SK-N-SH (cell line): ENCODE data around the gene SPAAR. TPM values are rescaled to one million over a fixed set of nuclear protein-coding genes. Genes with fewer than 3 reads are reported as not detected.

Experiments
- CTCF ChIA-PET: fragments of 300-600, 350-600 bp; formaldehyde crosslinking; extraction: SDS; loops from one replicate; lab custom pipeline; 2021; lab: Yijun Ruan, JAX
- POLR2A ChIA-PET: fragments of 350-600 bp; sonication (Branson Sonifier 250); formaldehyde crosslinking; extraction: SDS; loops from one replicate; lab custom pipeline; 2020; ENCODE audit warnings: antibody characterized with exemption, inconsistent platforms; lab: Yijun Ruan, JAX
- DNase-seq: peaks from one replicate; pipeline ENCODE4 v3.0.0; 2012
- H2AFZ ChIP-seq: fragments of 200-600 bp; sonication (generic); 2 replicates; pipeline ENCODE4 v1.8.1; 2016; ENCODE audit warnings: antibody characterized with exemption, mild to moderate bottlenecking, low read depth
- H3F3A ChIP-seq: fragments of 200-600 bp; sonication (generic); replicated peaks from 2 replicates; pipeline ENCODE3; 2016; ENCODE audit warnings: antibody characterized with exemption, mild to moderate bottlenecking; ENCODE audit not compliant: insufficient read depth
- H3K27ac ChIP-seq, 2 experiments: fragments of 200-500 bp in 1 of 2; fragments of 200-600 bp in 1 of 2; sonication (Bioruptor generic) in 1 of 2; sonication (generic), shearing (Covaris generic) in 1 of 2; 2 replicates each; pipeline versions ENCODE4 v1.5.1 to v1.6.1; 2014 to 2016; ENCODE audit warnings: low read depth in 2 of 2, inconsistent platforms in 1 of 2, low read length in 1 of 2, mild to moderate bottlenecking in 1 of 2, mixed read lengths in 1 of 2
- H3K27me3 ChIP-seq: fragments of 200-600 bp; sonication (generic), shearing (Covaris generic); 2 replicates; pipeline ENCODE4 v1.6.1; 2016; ENCODE audit warnings: mixed run types; ENCODE audit not compliant: insufficient read depth
- H3K36me3 ChIP-seq, 2 experiments: fragments of 200-500 bp in 1 of 2; fragments of 200-600 bp in 1 of 2; sonication (Bioruptor generic) in 1 of 2; sonication (generic) in 1 of 2; replicated peaks in 1 of 2; 2 replicates each; pipeline versions ENCODE3 to v1.5.1; 2014 to 2016; ENCODE audit warnings: low read length in 1 of 2, mild to moderate bottlenecking in 1 of 2; ENCODE audit not compliant: insufficient read depth in 2 of 2, control insufficient read depth in 1 of 2
- H3K4me1 ChIP-seq, 2 experiments: fragments of 200-500 bp in 1 of 2; fragments of 200-600 bp in 1 of 2; sonication (Bioruptor generic) in 1 of 2; sonication (generic), shearing (Covaris generic) in 1 of 2; 2 replicates each; pipeline versions ENCODE4 v1.5.1 to v1.6.1; 2014 to 2016; ENCODE audit warnings: low read depth in 1 of 2, low read length in 1 of 2, mixed run types in 1 of 2; ENCODE audit not compliant: insufficient read depth in 2 of 2, control insufficient read depth in 1 of 2
- H3K4me2 ChIP-seq: fragments of 200-600 bp; sonication (generic), shearing (Covaris generic); 2 replicates; pipeline ENCODE4 v1.6.1; 2017; ENCODE audit warnings: mixed run types
- H3K4me3 ChIP-seq, 2 experiments: fragments of 200-500 bp in 1 of 2; fragments of 200-600 bp in 1 of 2; sonication (Bioruptor generic) in 1 of 2; sonication (generic), shearing (Covaris generic) in 1 of 2; 2 replicates each; pipeline versions ENCODE4 v1.5.1 to v1.8.1; 2014 to 2016; ENCODE audit warnings: low read depth in 2 of 2, inconsistent platforms in 1 of 2, low read length in 1 of 2, mild to moderate bottlenecking in 1 of 2, mixed read lengths in 1 of 2, moderate library complexity in 1 of 2
- H3K79me2 ChIP-seq: fragments of 200-600 bp; sonication (generic); 2 replicates; pipeline ENCODE4 v1.8.1; 2017; ENCODE audit warnings: mild to moderate bottlenecking; ENCODE audit not compliant: insufficient read depth
- H3K9ac ChIP-seq: fragments of 200-600 bp; sonication (generic); 2 replicates; pipeline ENCODE4 v1.6.1; 2017; ENCODE audit warnings: mixed run types
- H3K9me2 ChIP-seq: fragments of 200-600 bp; sonication (generic); 2 replicates; pipeline ENCODE4 v1.6.1; 2017; ENCODE audit warnings: mixed run types
- H3K9me3 ChIP-seq: fragments of 200-600 bp; sonication (generic); 2 replicates; pipeline ENCODE4 v1.6.1; 2017; ENCODE audit warnings: mixed run types, mild to moderate bottlenecking, moderate library complexity
- H4K20me1 ChIP-seq: fragments of 200-600 bp; sonication (generic); 2 replicates; pipeline ENCODE4 v1.6.1; 2017; ENCODE audit warnings: mild to moderate bottlenecking, mixed run types; ENCODE audit not compliant: insufficient read depth
- EP300 ChIP-seq, 2 experiments: IDR thresholded peaks; 2 replicates each; pipeline versions ENCODE4 v1.4.0 to v1.6.1; 2012; ENCODE audit warnings: borderline replicate concordance in 1 of 2, low read depth in 1 of 2, low read length in 1 of 2
- EZH2phosphoT487 ChIP-seq: fragments of 200-600 bp; sonication (generic); IDR thresholded peaks from 2 replicates; pipeline ENCODE4 v1.6.1; 2017; ENCODE audit warnings: low read depth, mixed run types, mild to moderate bottlenecking, antibody characterized with exemption, moderate library complexity, borderline replicate concordance
- FOSL2 ChIP-seq: IDR thresholded peaks from 2 replicates; pipeline ENCODE4 v1.4.0; 2012; ENCODE audit warnings: low read depth, mild to moderate bottlenecking, moderate library complexity, borderline replicate concordance
- GABPA ChIP-seq: IDR thresholded peaks from 2 replicates; pipeline ENCODE4 v1.4.0; 2012; ENCODE audit warnings: low read depth, mild to moderate bottlenecking
- IRF3 ChIP-seq: fragments of 150-350 bp; IDR thresholded peaks from 2 replicates; pipeline ENCODE4 v1.6.1; 2016; ENCODE audit warnings: mild to moderate bottlenecking, low read depth, low read length
- JUND ChIP-seq: IDR thresholded peaks from 2 replicates; pipeline ENCODE4 v1.4.0; 2012
- MEF2A ChIP-seq: IDR thresholded peaks from 2 replicates; pipeline ENCODE4 v1.4.0; 2012; ENCODE audit warnings: low read depth, borderline replicate concordance
- NFIC ChIP-seq: IDR thresholded peaks from 2 replicates; pipeline ENCODE4 v1.4.0; 2012; ENCODE audit warnings: borderline replicate concordance
- NRF1 ChIP-seq: IDR thresholded peaks from 2 replicates; pipeline ENCODE4 v1.6.1; 2012; ENCODE audit warnings: low read depth, mild to moderate bottlenecking, low read length
- POLR2AphosphoS5 ChIP-seq: IDR thresholded peaks from 2 replicates; pipeline ENCODE4 v1.6.1; 2012; ENCODE audit warnings: low read depth, low read length
- RXRA ChIP-seq: IDR thresholded peaks from 2 replicates; pipeline ENCODE4 v1.4.0; 2012; ENCODE audit warnings: low read depth, mild to moderate bottlenecking, borderline replicate concordance
- TCF12 ChIP-seq: IDR thresholded peaks from 2 replicates; pipeline ENCODE4 v1.4.0; 2012
- TEAD4 ChIP-seq: IDR thresholded peaks from 2 replicates; pipeline ENCODE4 v1.4.0; 2012; ENCODE audit warnings: mild to moderate bottlenecking, borderline replicate concordance; ENCODE audit not compliant: insufficient read depth
- USF2 ChIP-seq: fragments of 150-350 bp; IDR thresholded peaks from 2 replicates; pipeline ENCODE4 v1.6.1; 2017; ENCODE audit warnings: antibody characterized with exemption, low read length, low read depth, borderline replicate concordance
- YY1 ChIP-seq: IDR thresholded peaks from 2 replicates; pipeline ENCODE4 v1.4.0; 2012; ENCODE audit warnings: low read depth, mild to moderate bottlenecking
- WGBS: methylation state at CpG from one replicate; pipeline ENCODE4 v1.1.6; 2017; ENCODE audit warnings: low lambda C conversion rate; 5-methylcytosine and 5-hydroxymethylcytosine counted together
- polyA plus RNA-seq, 3 experiments: library from polyadenylated mRNA; depleted of rRNA; stranded (reverse); fragments of >200 nt; gene quantifications; 2 replicates each; pipeline ENCODE4 v1.2.3, GENCODE V29; 2012
- TF ChIP-seq, protein P1 (sequence below): IDR thresholded peaks from 2 replicates; pipeline ENCODE4 v1.6.1; 2012; ENCODE audit warnings: mild to moderate bottlenecking, low read depth, low read length, moderate library complexity
- TF ChIP-seq, protein P2 (sequence below): fragments of 200-600 bp; sonication (generic); IDR thresholded peaks from 2 replicates; pipeline ENCODE4 v1.6.1; 2017; ENCODE audit warnings: antibody characterized with exemption, mild to moderate bottlenecking, moderate library complexity
- TF ChIP-seq, protein P3 (sequence below): IDR thresholded peaks from 2 replicates; pipeline ENCODE4; 2012

The SPAAR gene
- polyA plus RNA-seq, 1 of the 3 experiments (the other 2 are of a cell fraction), result 0.13 TPM

- POLR2A ChIA-PET, result no interaction called here
- Histone ChIP-seq H3K4me1 (no peaks in the 10 kb centered on the region; a peak in 1 of 4 replicates), H3K4me2 (no peak within 1 kb of the TSS), H3K27me3 (no peaks in the 10 kb centered on the region), H3K27ac (no peak within 1 kb of the TSS), H3K4me3 (no peak within 1 kb of the TSS), H2AFZ (no peak within 1 kb of the TSS), H3K79me2 (no peaks in the 10 kb centered on the region), H4K20me1 (no peaks in the 10 kb centered on the region), H3K9me3 (no peaks in the 10 kb centered on the region), H3F3A (no peaks in the 10 kb centered on the region), H3K9me2 (no peaks in the 10 kb centered on the region), H3K36me3 (no peaks in the 10 kb centered on the region), H3K9ac (no peak within 1 kb of the TSS)
- TF ChIP-seq USF2 (no peak), FOSL2 (no peak), POLR2AphosphoS5 (no peak), TCF12 (no peak), RXRA (no peak), IRF3 (no peak), MEF2A (no peak), GABPA (no peak), EP300 (IDR thresholded peaks at IDR 0.05; ENCODE audit: borderline replicate concordance in 1 of 2, low read depth in 1 of 2, low read length in 1 of 2) (no peak), NRF1 (no peak), EZH2phosphoT487 (no peak), JUND (no peak), TEAD4 (no peak), YY1 (no peak), NFIC (no peak)
- TF ChIP-seq, protein P1, sequence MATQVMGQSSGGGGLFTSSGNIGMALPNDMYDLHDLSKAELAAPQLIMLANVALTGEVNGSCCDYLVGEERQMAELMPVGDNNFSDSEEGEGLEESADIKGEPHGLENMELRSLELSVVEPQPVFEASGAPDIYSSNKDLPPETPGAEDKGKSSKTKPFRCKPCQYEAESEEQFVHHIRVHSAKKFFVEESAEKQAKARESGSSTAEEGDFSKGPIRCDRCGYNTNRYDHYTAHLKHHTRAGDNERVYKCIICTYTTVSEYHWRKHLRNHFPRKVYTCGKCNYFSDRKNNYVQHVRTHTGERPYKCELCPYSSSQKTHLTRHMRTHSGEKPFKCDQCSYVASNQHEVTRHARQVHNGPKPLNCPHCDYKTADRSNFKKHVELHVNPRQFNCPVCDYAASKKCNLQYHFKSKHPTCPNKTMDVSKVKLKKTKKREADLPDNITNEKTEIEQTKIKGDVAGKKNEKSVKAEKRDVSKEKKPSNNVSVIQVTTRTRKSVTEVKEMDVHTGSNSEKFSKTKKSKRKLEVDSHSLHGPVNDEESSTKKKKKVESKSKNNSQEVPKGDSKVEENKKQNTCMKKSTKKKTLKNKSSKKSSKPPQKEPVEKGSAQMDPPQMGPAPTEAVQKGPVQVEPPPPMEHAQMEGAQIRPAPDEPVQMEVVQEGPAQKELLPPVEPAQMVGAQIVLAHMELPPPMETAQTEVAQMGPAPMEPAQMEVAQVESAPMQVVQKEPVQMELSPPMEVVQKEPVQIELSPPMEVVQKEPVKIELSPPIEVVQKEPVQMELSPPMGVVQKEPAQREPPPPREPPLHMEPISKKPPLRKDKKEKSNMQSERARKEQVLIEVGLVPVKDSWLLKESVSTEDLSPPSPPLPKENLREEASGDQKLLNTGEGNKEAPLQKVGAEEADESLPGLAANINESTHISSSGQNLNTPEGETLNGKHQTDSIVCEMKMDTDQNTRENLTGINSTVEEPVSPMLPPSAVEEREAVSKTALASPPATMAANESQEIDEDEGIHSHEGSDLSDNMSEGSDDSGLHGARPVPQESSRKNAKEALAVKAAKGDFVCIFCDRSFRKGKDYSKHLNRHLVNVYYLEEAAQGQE, result no peak
- TF ChIP-seq, protein P2, sequence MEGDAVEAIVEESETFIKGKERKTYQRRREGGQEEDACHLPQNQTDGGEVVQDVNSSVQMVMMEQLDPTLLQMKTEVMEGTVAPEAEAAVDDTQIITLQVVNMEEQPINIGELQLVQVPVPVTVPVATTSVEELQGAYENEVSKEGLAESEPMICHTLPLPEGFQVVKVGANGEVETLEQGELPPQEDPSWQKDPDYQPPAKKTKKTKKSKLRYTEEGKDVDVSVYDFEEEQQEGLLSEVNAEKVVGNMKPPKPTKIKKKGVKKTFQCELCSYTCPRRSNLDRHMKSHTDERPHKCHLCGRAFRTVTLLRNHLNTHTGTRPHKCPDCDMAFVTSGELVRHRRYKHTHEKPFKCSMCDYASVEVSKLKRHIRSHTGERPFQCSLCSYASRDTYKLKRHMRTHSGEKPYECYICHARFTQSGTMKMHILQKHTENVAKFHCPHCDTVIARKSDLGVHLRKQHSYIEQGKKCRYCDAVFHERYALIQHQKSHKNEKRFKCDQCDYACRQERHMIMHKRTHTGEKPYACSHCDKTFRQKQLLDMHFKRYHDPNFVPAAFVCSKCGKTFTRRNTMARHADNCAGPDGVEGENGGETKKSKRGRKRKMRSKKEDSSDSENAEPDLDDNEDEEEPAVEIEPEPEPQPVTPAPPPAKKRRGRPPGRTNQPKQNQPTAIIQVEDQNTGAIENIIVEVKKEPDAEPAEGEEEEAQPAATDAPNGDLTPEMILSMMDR, result no peak
- TF ChIP-seq, protein P3, sequence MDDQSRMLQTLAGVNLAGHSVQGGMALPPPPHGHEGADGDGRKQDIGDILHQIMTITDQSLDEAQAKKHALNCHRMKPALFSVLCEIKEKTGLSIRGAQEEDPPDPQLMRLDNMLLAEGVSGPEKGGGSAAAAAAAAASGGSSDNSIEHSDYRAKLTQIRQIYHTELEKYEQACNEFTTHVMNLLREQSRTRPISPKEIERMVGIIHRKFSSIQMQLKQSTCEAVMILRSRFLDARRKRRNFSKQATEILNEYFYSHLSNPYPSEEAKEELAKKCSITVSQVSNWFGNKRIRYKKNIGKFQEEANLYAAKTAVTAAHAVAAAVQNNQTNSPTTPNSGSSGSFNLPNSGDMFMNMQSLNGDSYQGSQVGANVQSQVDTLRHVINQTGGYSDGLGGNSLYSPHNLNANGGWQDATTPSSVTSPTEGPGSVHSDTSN, result no peak
- 79% methylated on average over 8 of the region's 8 CpGs for WGBS
- DNase-seq, result no peak
- CTCF ChIA-PET, result interaction anchor here (1.0 to 3.4 kb wide), 5 partner anchors 9 to 45 kb away, joined by 3 to 15 read pairs (median 3); no protein-coding TSS in a partner anchor
Observed at GRCh38 chr9:35870351-35870923, 38.9 kb upstream of the SPAAR start, which contains the start of gene OR13J1. Gene OR13J1, minus strand, starts transcription at chr9:35870401. Its CDS starts 0 bp downstream, at chr9:35870401.
